ENCODE results near the gene CD207.
"Not testable (repeated sequence)": the region's sequence is repeated elsewhere in the genome, so short reads cannot be mapped to it uniquely, and the experiment has no call there.

The CD207 gene

GRCh38 chr2:70835643-70836042 is at the start of gene CD207:
CD207 (minus strand) TSS chr2:70835816; CDS start chr2:70835776, 40 bp downstream.
- DNase-seq (ENCODE audit: low spot score) = no peak

- DNase-seq (ENCODE audit: low spot score) = not testable (repeated sequence)
Measured at GRCh38 chr2:70878543-70878942, 42.9 kb upstream of the CD207 start.

GRCh38 chr2:70876138-70876537 is 40.5 kb upstream of the CD207 start:
- not testable (repeated sequence) for DNase-seq (ENCODE audit: low spot score)

- DNase-seq (ENCODE audit: low spot score) = no peak
Measured at GRCh38 chr2:70873541-70873940, 37.9 kb upstream of the CD207 start.

GRCh38 chr2:70871398-70872211 is 36.0 kb upstream of the CD207 start:
- peak; percentile 87 for DNase-seq (ENCODE audit: low spot score)

- no peak for DNase-seq (ENCODE audit: low spot score)
Measured at GRCh38 chr2:70870790-70871189, 35.2 kb upstream of the CD207 start.

- no peak for DNase-seq (ENCODE audit: low spot score)
Measured at GRCh38 chr2:70868970-70869369, 33.4 kb upstream of the CD207 start.

- DNase-seq (ENCODE audit: low spot score) = peak; percentile 82
Measured at GRCh38 chr2:70861777-70862625, 26.4 kb upstream of the CD207 start.

GRCh38 chr2:70855667-70856066 is 20.1 kb upstream of the CD207 start:
- DNase-seq (ENCODE audit: low spot score) = no peak

GRCh38 chr2:70854411-70854810 is 18.8 kb upstream of the CD207 start:
- no peak for DNase-seq (ENCODE audit: low spot score)

- DNase-seq (ENCODE audit: low spot score) = no peak
Measured at GRCh38 chr2:70852824-70853223, 17.2 kb upstream of the CD207 start.

- DNase-seq (ENCODE audit: low spot score) = no peak
Measured at GRCh38 chr2:70851704-70852103, 16.1 kb upstream of the CD207 start.

- no peak for DNase-seq (ENCODE audit: low spot score)
Measured at GRCh38 chr2:70850925-70851324, 15.3 kb upstream of the CD207 start.

GRCh38 chr2:70842401-70842800 is 6.8 kb upstream of the CD207 start:
- no peak for DNase-seq (ENCODE audit: low spot score)

GRCh38 chr2:70837980-70838925 is 2.6 kb upstream of the CD207 start:
- DNase-seq (ENCODE audit: low spot score) = no peak

- no peak for DNase-seq (ENCODE audit: low spot score)
Measured at GRCh38 chr2:70834881-70835280, 735 bp downstream of the CD207 start.

- no peak for DNase-seq (ENCODE audit: low spot score)
Measured at GRCh38 chr2:70834106-70834505, 1.5 kb downstream of the CD207 start.

- no peak for DNase-seq (ENCODE audit: low spot score)
Measured at GRCh38 chr2:70833246-70833645, 2.4 kb downstream of the CD207 start.

- no peak for DNase-seq (ENCODE audit: low spot score)
Measured at GRCh38 chr2:70832386-70832785, 3.2 kb downstream of the CD207 start.

GRCh38 chr2:70831861-70832260 is 3.8 kb downstream of the CD207 start:
- DNase-seq (ENCODE audit: low spot score) = no peak

- no peak for DNase-seq (ENCODE audit: low spot score)
Measured at GRCh38 chr2:70830366-70830765, 5.2 kb downstream of the CD207 start.

- DNase-seq (ENCODE audit: low spot score) = no peak
Measured at GRCh38 chr2:70829916-70830315, 5.7 kb downstream of the CD207 start.
